ENCODE data around the gene LAGE3.

DNA sequence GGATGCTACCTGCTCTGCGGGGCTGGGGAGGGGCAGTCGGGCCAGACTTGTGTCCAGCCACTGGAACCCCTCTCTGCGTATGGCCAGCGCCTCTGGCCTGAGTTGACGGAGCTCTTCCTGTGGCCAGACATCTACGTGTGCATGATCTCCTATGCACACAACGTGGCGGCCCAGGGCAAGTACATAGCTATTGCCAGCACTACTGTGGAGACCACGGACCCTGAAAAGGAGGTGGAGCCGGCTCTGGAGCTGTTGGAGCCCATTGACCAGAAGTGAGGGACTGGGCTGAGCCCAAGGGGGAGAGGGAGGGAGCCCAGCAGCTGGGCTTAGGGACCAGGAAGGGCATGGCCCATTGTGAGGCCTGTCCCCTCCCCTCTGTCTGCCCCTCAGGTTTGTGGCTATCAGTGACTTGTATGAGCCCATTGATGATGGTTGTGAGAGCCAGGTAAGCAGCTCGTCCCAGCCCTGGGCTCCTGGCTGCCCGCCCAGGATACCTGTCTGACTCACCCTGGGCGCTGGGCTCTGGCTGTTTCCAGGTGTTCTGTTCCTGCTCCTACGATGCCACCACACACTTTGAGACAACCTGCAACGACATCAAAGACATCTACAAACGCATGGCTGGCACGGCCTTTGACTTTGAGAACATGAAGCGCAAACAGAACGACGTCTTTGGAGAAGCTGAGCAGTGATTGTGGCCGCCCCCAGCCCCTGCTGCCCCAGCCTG is 36.9 kb downstream of the LAGE3 start:
- TF ChIP-seq EP300 (IDR thresholded peaks at IDR 0.05) = no peak
- TF ChIP-seq, protein P1, sequence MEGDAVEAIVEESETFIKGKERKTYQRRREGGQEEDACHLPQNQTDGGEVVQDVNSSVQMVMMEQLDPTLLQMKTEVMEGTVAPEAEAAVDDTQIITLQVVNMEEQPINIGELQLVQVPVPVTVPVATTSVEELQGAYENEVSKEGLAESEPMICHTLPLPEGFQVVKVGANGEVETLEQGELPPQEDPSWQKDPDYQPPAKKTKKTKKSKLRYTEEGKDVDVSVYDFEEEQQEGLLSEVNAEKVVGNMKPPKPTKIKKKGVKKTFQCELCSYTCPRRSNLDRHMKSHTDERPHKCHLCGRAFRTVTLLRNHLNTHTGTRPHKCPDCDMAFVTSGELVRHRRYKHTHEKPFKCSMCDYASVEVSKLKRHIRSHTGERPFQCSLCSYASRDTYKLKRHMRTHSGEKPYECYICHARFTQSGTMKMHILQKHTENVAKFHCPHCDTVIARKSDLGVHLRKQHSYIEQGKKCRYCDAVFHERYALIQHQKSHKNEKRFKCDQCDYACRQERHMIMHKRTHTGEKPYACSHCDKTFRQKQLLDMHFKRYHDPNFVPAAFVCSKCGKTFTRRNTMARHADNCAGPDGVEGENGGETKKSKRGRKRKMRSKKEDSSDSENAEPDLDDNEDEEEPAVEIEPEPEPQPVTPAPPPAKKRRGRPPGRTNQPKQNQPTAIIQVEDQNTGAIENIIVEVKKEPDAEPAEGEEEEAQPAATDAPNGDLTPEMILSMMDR (IDR thresholded peaks at IDR 0.05) = no peak
- no peak for TF ChIP-seq POLR2A (IDR thresholded peaks at IDR 0.05)

All from ovary (tissue), 3 donors.